Measurements from ENCODE around the gene PTBP2.

DNA sequence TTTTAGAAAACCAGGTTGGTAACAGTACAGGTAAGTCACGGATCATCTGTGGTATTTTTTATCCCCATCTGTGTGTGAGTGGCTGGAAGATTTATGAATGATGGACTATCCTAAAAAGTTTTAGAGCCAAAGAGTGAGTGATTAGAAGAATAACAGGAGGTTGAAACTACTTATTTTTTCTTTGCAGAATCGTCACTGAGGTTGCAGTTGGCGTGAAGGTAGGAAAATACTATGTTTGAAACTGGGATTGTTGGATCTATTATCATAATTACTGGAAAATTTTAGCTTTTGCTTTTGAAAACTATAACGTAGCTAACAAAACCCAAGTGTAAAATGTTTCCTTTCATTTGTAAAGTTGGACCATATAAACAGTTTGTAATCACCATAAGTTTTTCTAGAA is 1.8 kb downstream of the PTBP2 start:
- TF ChIP-seq EZH2 (IDR thresholded peaks at IDR 0.05; ENCODE audit: insufficient read depth, poor library complexity, severe bottlenecking) (no peak), EZH2phosphoT487 (IDR thresholded peaks at IDR 0.05; ENCODE audit: insufficient read depth, low read depth) (no peak)

All from GM23248 (cell line).